ENCODE data around the gene NOS1. TPM values are rescaled to one million over a fixed set of nuclear protein-coding genes. Genes with fewer than 3 reads are reported as not detected.
"Not testable (repeated sequence)": the region's sequence is repeated elsewhere in the genome, so short reads cannot be mapped to it uniquely, and the experiment has no call there.

NOS1 gene
- total RNA-seq, 1 donor from 2014 or later: not detected

DNA sequence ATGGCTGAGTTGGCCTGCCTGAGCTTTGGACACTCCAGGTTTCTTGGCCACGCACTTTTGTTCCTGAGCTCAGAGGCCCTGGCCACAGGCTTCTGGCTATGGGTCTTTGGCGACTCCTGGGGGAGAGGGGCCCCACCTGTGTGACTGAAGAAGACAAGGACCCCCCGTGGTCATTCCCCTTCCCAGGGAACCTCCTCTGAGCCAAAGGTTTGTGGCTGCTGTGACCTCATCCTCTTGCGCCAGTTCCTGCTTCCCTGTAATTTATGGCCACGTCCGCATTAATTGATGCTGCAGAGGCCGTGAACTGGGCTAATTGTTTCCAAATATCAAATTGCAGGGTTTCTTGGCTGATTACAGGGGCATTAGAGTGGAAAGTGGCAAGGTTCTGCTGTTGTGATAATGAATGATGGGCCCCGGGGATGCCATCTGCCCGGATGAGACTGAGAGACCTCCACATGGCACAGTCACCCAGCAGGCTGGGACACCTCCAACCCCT lies 27.6 kb upstream of the NOS1 start:
- H3K4me3 Mint-ChIP-seq: no peak overlapping the region
- peaks cover under 1% of the 10 kb centered on the region for H3K9me3 Mint-ChIP-seq
- no peak for DNase-seq (ENCODE audit: low spot score)
- H3K4me1 Mint-ChIP-seq (ENCODE audit: low read depth): no peaks in the 10 kb centered on the region
- intact Hi-C loops (cut with micrococcal nuclease): no loop called here
- H3K27ac Mint-ChIP-seq: no peak overlapping the region
- H3K36me3 Mint-ChIP-seq (ENCODE audit: low read depth): no peaks in the 10 kb centered on the region
- no peaks in the 10 kb centered on the region for H3K27me3 Mint-ChIP-seq (ENCODE audit: insufficient read depth)

DNA sequence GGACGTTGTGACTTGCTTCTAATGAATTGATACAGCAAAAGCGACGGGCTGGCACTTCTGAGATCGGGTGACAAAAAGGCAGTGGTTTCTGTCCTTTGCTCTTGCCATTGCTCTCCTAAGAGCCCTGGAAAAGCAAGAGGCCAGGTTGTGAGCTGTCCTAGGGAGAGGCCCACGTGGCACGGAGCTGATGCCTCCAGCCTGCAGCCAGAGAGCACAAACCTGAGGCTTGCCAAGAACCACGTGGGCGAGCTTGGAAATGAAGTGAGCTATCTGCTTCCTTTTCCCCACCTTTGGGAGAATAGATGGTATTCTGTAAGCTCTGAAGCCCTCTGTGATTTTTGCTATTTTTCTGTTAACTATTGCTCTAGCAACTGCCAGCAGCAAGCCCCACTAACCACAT lies 26.4 kb upstream of the NOS1 start:
- H3K27ac Mint-ChIP-seq: no peak overlapping the region
- DNase-seq (ENCODE audit: low spot score): no peak
- H3K36me3 Mint-ChIP-seq (ENCODE audit: low read depth): no peaks in the 10 kb centered on the region
- no peaks in the 10 kb centered on the region for H3K27me3 Mint-ChIP-seq (ENCODE audit: insufficient read depth)
- no peaks in the 10 kb centered on the region for H3K4me1 Mint-ChIP-seq (ENCODE audit: low read depth)
- intact Hi-C loops (cut with micrococcal nuclease): no loop called here
- H3K4me3 Mint-ChIP-seq: no peak overlapping the region
- H3K9me3 Mint-ChIP-seq: no peaks in the 10 kb centered on the region

DNA sequence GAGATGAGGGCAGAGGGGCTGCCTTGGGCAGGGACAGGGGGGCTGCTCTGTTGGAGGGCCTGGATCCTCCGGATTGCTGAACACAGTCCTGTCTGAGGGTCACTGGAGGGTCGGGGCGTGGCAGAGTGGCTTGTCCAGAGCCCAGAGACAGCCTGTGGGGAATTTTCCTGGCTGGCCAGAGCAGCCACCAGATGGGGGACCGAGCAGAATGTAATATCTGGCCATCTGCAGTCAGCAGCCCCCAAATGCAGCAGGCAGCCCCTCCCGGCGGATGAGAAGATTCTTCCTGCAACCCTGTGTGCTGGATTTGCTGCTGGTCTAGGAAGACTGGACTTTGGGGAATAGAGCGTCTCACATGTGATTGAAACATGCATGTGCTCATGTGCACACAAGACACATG lies 23.3 kb upstream of the NOS1 start:
- Mint-ChIP-seq H3K27me3 (ENCODE audit: insufficient read depth) (no peaks in the 10 kb centered on the region), H3K9me3 (no peaks in the 10 kb centered on the region), H3K27ac (no peak overlapping the region), H3K4me3 (no peak overlapping the region), H3K36me3 (ENCODE audit: low read depth) (no peaks in the 10 kb centered on the region), H3K4me1 (ENCODE audit: low read depth) (no peaks in the 10 kb centered on the region)
- intact Hi-C loops (cut with micrococcal nuclease): no loop called here
- no peak for DNase-seq (ENCODE audit: low spot score)

DNA sequence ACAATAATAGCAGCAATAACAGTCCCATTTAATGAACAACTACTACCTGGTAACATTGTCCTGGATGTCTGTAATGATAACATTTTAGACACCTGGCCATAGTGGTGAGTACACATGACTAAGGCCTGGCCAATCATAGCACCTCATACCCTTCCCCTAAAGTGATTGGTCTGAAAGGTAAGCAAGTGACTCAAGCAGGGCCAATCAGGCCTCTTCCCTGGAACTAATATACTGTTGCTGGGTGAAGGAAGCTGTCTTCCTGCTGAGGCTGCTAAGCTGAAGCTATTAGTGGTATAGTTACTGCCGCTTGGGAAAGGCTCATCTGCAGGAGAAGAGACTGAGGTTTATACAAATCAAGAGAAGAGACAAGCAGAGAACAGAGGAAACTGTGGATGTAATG lies 18.7 kb upstream of the NOS1 start:
- Mint-ChIP-seq H3K27ac (no peak overlapping the region), H3K27me3 (ENCODE audit: insufficient read depth) (no peaks in the 10 kb centered on the region), H3K9me3 (no peaks in the 10 kb centered on the region), H3K36me3 (ENCODE audit: low read depth) (no peaks in the 10 kb centered on the region), H3K4me1 (ENCODE audit: low read depth) (no peaks in the 10 kb centered on the region), H3K4me3 (no peak overlapping the region)
- DNase-seq (ENCODE audit: low spot score): no peak
- intact Hi-C loops (cut with micrococcal nuclease): no loop called here

DNA sequence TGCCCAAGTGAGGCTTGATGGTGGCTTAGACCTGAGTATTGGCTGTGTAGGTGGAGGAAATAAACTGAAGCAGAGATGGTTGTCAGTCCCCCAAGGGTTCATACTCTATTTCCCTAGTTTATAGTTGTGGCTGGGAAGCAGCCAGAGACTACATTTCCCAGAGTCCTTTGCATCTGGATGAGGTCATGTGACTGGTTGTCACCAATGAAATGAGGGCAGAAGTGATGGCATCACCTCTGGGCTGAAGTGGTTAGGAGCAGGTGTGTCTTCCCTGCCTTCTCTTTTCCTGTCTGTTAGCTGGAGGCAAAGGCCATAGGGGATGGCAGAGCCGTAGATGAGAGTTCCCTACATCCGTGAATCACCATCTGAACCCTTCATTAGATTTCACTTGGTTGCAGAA lies 16.3 kb upstream of the NOS1 start:
- Mint-ChIP-seq H3K4me1 (ENCODE audit: low read depth) (no peaks in the 10 kb centered on the region), H3K27ac (no peak overlapping the region), H3K27me3 (ENCODE audit: insufficient read depth) (no peaks in the 10 kb centered on the region), H3K9me3 (no peaks in the 10 kb centered on the region), H3K4me3 (no peak overlapping the region), H3K36me3 (ENCODE audit: low read depth) (no peaks in the 10 kb centered on the region)
- intact Hi-C loops (cut with micrococcal nuclease): no loop called here
- no peak for DNase-seq (ENCODE audit: low spot score)

DNA sequence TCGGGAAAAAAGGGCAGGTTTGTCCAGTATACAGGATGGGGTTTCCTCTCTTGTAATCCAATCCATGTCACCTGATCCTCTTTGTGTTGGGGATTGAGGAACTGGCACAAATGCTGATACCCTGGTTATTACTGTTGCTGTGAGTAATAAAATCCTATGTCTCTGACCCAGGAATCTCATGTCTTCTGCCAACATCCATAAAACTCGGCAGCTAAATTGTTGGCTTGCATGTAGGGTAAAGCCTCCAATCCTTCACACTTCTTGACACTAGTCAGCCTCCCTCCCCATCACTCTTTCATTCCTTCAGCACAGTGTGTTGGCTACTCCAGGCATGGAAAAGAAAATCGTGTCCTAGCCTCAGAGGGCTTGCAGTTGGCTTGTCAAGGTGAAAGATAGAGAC lies 9.2 kb upstream of the NOS1 start:
- no peaks in the 10 kb centered on the region for H3K4me1 Mint-ChIP-seq (ENCODE audit: low read depth)
- peaks cover 4% of the 10 kb centered on the region for H3K27me3 Mint-ChIP-seq (ENCODE audit: insufficient read depth)
- intact Hi-C loops (cut with micrococcal nuclease): no loop called here
- no peaks in the 10 kb centered on the region for H3K36me3 Mint-ChIP-seq (ENCODE audit: low read depth)
- H3K9me3 Mint-ChIP-seq: no peaks in the 10 kb centered on the region
- H3K4me3 Mint-ChIP-seq: no peak overlapping the region
- DNase-seq (ENCODE audit: low spot score): no peak
- no peak overlapping the region for H3K27ac Mint-ChIP-seq

DNA sequence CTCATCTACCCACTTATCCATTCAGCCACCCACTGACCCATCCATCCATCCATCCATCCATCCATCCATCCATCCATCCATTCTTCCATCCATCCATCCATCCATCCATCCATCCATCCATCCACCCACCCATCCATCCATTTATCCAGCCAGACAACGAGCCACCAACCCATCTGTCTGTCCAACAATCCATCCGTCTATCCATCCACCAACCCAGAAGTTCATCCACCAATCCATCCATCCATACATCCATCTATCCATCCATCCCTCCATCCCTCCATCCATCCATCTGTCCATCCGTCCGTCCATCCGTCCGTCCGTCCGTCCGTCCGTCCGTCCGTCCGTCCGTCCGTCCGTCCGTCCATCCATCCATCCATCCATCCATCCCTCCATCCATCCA lies 8.6 kb upstream of the NOS1 start:
- intact Hi-C loops (cut with micrococcal nuclease): loop anchor here (5.0 kb wide), 2 partner anchors 158 to 482 kb away; no protein-coding TSS in a partner anchor
- H3K4me1 Mint-ChIP-seq (ENCODE audit: low read depth); H3K4me3 Mint-ChIP-seq; H3K9me3 Mint-ChIP-seq; DNase-seq (ENCODE audit: low spot score); H3K27me3 Mint-ChIP-seq (ENCODE audit: insufficient read depth); H3K36me3 Mint-ChIP-seq (ENCODE audit: low read depth); H3K27ac Mint-ChIP-seq: not testable (repeated sequence)

DNA sequence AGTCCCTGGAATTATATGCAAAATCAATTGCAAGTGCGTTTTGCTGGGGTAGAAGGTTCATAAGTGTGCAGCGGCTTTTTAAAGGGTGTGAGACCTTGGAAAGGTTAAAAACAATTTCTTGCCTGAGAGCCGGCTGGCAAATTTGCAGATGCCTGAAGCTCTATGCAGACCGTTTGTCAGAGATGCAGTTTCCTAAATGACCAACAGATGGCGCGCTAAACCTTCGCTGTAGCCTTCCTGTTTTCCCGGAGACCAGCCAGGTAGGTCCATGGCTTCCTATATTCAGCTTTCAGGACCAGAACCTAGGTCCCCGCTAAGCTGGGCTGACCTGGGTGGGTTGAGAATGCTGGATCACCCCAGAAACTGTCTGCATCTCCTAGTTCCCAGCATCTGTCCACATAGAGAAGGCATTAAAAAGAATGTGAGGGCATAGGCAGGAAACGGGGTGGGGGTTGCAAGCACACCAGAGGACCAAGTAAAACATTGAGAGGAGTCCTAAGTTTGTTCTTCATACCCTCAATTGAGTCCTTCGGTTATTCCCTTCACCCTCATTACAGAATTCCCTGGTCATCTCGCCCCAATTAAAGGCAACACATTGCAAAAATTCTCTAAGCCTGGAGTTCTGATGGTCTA lies 5.7 kb upstream of the NOS1 start:
- peak; percentile 27 for DNase-seq (ENCODE audit: low spot score)
- Mint-ChIP-seq H3K27ac (no peak overlapping the region), H3K4me3 (no peak overlapping the region), H3K9me3 (no peaks in the 10 kb centered on the region), H3K36me3 (ENCODE audit: low read depth) (no peaks in the 10 kb centered on the region), H3K27me3 (ENCODE audit: insufficient read depth) (peaks cover 27% of the 10 kb centered on the region), H3K4me1 (ENCODE audit: low read depth) (no peaks in the 10 kb centered on the region)
- intact Hi-C loops (cut with micrococcal nuclease): loop anchor here (1.0 to 5.0 kb wide), 3 partner anchors 155 to 485 kb away; no protein-coding TSS in a partner anchor

DNA sequence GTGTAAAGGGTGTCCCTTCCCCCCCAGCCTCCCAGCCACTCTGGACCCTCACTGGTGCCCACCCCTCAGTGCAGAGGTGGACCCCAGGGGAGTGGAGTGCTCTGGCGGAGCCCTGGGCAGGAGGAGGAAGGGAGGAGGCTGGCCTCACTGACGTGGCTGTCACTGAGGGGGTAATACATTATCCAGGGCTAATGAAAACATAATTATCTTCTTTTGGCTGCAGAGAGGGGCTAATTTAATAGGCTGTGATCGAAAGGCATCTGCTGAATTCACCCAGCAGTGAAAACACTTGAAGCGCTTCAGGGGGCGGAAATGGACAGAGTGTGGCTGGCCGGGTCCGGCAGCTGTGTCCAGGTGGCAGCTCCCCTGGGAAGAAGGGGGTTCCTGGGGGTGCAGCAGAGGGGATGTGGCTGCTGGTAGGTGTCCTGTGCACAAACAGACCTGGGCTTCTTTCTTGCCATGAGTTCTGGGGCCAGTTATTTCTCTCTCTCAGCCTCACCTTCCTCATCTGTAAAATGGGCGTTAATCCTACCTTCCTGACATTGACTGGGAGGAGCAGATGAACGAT lies 3.7 kb upstream of the NOS1 start:
- no peaks in the 10 kb centered on the region for H3K9me3 Mint-ChIP-seq
- H3K4me3 Mint-ChIP-seq: no peak overlapping the region
- no peak for DNase-seq (ENCODE audit: low spot score)
- H3K27ac Mint-ChIP-seq: no peak overlapping the region
- no peaks in the 10 kb centered on the region for H3K4me1 Mint-ChIP-seq (ENCODE audit: low read depth)
- no peaks in the 10 kb centered on the region for H3K36me3 Mint-ChIP-seq (ENCODE audit: low read depth)
- peaks cover 39% of the 10 kb centered on the region for H3K27me3 Mint-ChIP-seq (ENCODE audit: insufficient read depth)
- intact Hi-C loops (cut with micrococcal nuclease): loop anchor here (5.0 kb wide), 2 partner anchors 153 to 487 kb away; no protein-coding TSS in a partner anchor

DNA sequence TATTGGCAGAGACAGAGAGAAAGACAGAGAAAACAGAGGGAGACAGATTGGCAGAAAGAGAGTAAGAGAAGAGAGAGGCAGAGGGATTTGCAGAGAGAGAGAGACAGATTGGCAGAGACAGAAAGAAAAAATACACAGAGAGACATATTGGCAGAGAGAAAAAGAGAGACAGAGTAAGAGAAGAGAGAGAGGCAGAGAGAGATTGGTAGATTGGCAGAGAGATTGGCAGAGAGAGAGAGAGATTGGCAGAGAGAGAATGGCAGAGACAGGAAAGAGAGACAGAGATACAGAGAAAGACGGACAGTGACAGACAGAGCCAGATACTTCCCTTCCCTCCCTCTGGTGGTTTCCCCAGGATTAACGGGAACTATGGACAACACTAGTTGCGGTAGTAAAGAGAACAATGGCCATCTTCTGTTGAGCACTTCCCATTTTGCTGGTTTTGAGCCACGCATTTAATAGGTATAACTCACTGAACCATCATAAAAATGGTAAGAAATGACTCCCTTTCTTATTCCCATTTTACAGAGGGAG lies 2.6 kb upstream of the NOS1 start:
- H3K36me3 Mint-ChIP-seq (ENCODE audit: low read depth): no peaks in the 10 kb centered on the region
- no peak overlapping the region for H3K4me3 Mint-ChIP-seq
- no peak overlapping the region for H3K27ac Mint-ChIP-seq
- H3K27me3 Mint-ChIP-seq (ENCODE audit: insufficient read depth): peaks cover 46% of the 10 kb centered on the region
- no peaks in the 10 kb centered on the region for H3K4me1 Mint-ChIP-seq (ENCODE audit: low read depth)
- no peaks in the 10 kb centered on the region for H3K9me3 Mint-ChIP-seq
- no peak for DNase-seq (ENCODE audit: low spot score)
- intact Hi-C loops (cut with micrococcal nuclease): no loop called here

DNA sequence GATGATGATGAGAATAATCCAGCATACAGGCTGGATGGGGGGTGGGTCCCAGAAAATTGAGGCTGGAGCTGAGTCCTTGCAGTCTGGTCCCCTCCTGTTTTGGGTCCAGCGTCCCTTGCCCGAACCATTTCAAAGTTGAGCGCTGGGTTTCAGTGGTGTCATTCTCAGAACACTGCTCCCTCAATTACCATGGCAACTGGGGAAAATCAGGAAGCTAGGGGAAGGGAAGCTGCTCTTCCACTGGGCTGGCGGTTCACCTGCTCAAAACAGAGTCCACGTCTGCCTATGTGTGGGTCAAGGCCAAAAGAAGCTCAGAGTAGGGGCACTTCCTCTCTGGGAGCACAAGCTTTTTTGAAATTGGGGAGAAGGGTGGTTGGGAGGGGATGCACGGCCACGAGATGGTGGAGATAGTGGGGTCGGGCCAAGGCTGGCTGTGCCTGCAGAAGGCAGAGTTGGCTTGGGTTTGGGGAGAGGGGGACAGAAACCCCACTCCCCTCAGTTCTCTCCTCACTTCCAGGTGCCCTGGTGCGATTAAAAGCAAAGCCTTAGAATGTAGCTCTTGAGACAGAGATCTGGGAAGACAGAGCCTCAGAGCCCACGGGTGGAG lies 1.7 kb upstream of the NOS1 start:
- intact Hi-C loops (cut with micrococcal nuclease): no loop called here
- peaks cover 46% of the 10 kb centered on the region for H3K27me3 Mint-ChIP-seq (ENCODE audit: insufficient read depth)
- H3K4me3 Mint-ChIP-seq: no peak overlapping the region
- no peak overlapping the region for H3K27ac Mint-ChIP-seq
- DNase-seq (ENCODE audit: low spot score): no peak
- no peaks in the 10 kb centered on the region for H3K9me3 Mint-ChIP-seq
- H3K36me3 Mint-ChIP-seq (ENCODE audit: low read depth): no peaks in the 10 kb centered on the region
- no peaks in the 10 kb centered on the region for H3K4me1 Mint-ChIP-seq (ENCODE audit: low read depth)

DNA sequence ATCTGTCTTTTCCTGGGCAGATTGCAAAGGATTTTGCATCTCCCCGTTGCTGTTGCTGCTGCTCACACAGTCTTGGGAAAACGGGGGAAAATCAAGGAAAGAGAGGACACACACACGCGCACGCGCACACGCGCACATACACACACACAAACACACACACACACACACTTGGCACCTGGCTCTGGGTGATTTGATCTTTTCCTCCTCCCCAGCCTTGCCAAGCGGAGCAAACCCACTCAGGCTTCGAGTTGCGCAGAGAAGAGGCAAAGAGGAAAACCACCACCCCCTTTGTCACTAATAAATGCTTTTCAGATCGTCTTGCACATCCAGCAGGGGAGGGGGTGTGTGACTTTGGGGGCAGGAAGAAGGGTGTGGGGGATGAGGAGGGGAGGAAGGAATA lies 965 bp upstream of the NOS1 start:
- intact Hi-C loops (cut with micrococcal nuclease): no loop called here
- Mint-ChIP-seq H3K36me3 (ENCODE audit: low read depth) (no peaks in the 10 kb centered on the region), H3K9me3 (no peaks in the 10 kb centered on the region), H3K27me3 (ENCODE audit: insufficient read depth) (peaks cover 46% of the 10 kb centered on the region), H3K4me1 (ENCODE audit: low read depth) (no peaks in the 10 kb centered on the region), H3K27ac (no peak overlapping the region), H3K4me3 (no peak overlapping the region)
- DNase-seq (ENCODE audit: low spot score): no peak

DNA sequence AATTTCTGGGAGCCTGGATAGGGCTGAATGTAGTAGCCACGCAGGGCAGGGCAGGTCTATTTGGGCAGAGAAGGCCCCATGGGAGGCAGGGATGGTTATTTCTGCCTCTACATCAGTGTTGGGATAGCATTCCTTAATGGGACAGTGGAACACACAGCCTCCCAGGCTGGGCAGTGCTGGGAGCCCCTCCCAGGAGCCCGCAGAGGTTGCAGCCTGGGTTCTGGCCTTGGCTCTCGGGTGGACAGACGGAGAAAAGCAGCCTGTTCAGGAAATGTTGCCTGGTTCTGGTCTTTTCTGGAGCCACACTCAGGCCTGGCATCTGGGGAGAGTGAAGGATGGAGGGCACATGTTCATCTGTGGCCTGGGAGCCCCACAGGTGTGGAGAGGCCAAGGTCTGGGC lies 479 bp upstream of the NOS1 start:
- H3K4me1 Mint-ChIP-seq (ENCODE audit: low read depth): no peaks in the 10 kb centered on the region
- no peaks in the 10 kb centered on the region for H3K9me3 Mint-ChIP-seq
- H3K36me3 Mint-ChIP-seq (ENCODE audit: low read depth): no peaks in the 10 kb centered on the region
- no peak overlapping the region for H3K4me3 Mint-ChIP-seq
- no peak overlapping the region for H3K27ac Mint-ChIP-seq
- intact Hi-C loops (cut with micrococcal nuclease): no loop called here
- peaks cover 49% of the 10 kb centered on the region for H3K27me3 Mint-ChIP-seq (ENCODE audit: insufficient read depth)
- DNase-seq (ENCODE audit: low spot score): no peak

Data from activated T-helper 1 cell treated with anti-CD3 and anti-CD28 coated beads, Interleukin-12 subunit alpha, Interleukin-12 subunit beta, Interleukin-2, Interleukin-4 antibody, amounts not matched to agents 30 ng/mL and 10 ng/mL and 1 ng/mL, durations not matched to agents 14 hours and 24 hours and 36 hours (primary cell).